B cell (primary cell): ENCODE results near the gene ZNF213. TPM values are rescaled to one million over a fixed set of nuclear protein-coding genes. Genes with fewer than 3 reads are reported as not detected.
A peak's percentile ranks its signal among the peaks of the same experiment; 100 is the strongest.

Experiments used
- ATAC-seq: fragments of 200-7000 bp; cut with Tn5 transposase; one replicate; pipeline ENCODE4 v1.10.0; 2021; ENCODE audit warnings: low read depth, mild to moderate bottlenecking, moderate number of reproducible peaks, moderate library complexity
- CTCF ChIA-PET: fragments of 350-600 bp; sonication (Branson Sonifier 250); formaldehyde crosslinking; loops from one replicate; lab custom pipeline; 2021; ENCODE audit warnings: antibody characterized with exemption, inconsistent platforms; lab: Charles Lee
- POLR2A ChIA-PET: fragments of 350-600 bp; sonication (Branson Sonifier 250); formaldehyde crosslinking; loops from one replicate; lab custom pipeline; 2021; ENCODE audit warnings: antibody characterized with exemption; lab: Charles Lee
- DNase-seq: peaks from one replicate; pipeline ENCODE4 v3.0.0; 2013
- H2AFZ ChIP-seq: 2 replicates; pipeline ENCODE4 v1.6.1; 2012; ENCODE audit warnings: mild to moderate bottlenecking, low read depth, low read length; ENCODE audit not compliant: insufficient read depth, poor library complexity, severe bottlenecking
- H3K27ac ChIP-seq, 2 donors: 1 replicate in 1 of 2; 2 replicates in 1 of 2; pipeline ENCODE4 v1.5.1; 2012 to 2013; ENCODE audit warnings: low read length in 2 of 2, mild to moderate bottlenecking in 2 of 2, moderate library complexity in 1 of 2
- H3K27me3 ChIP-seq, 4 experiments: fragments of 200-600 bp in 1 of 4; sonication (generic) in 1 of 4; replicated peaks in 1 of 4; 1 replicate in 2 of 4; 2 replicates in 2 of 4; pipeline versions ENCODE4 v1.6.1 to v1.7.0; 2013 to 2016; ENCODE audit warnings: low read length in 3 of 4, mild to moderate bottlenecking in 2 of 4, mixed read lengths in 1 of 4, moderate library complexity in 1 of 4; ENCODE audit not compliant: insufficient read depth in 4 of 4, control insufficient read depth in 3 of 4; ENCODE audit errors: control extremely low read depth in 1 of 4
- H3K36me3 ChIP-seq, 2 experiments: replicated peaks in 1 of 2; 1 replicate in 1 of 2; 2 replicates in 1 of 2; pipeline versions ENCODE4 v1.6.1 to v1.7.1; 2013; ENCODE audit warnings: low read length in 1 of 2; ENCODE audit not compliant: insufficient read depth in 2 of 2, control insufficient read depth in 1 of 2; ENCODE audit errors: control extremely low read depth in 1 of 2, extremely low read depth in 1 of 2
- H3K4me1 ChIP-seq, 2 donors: fragments of 200-600 bp in 1 of 2; sonication (generic) in 1 of 2; 1 replicate in 1 of 2; 2 replicates in 1 of 2; pipeline versions ENCODE4 v1.5.1 to v1.6.1; 2013 to 2017; ENCODE audit warnings: low read length in 2 of 2; ENCODE audit not compliant: control insufficient read depth in 2 of 2, insufficient read depth in 2 of 2
- H3K4me2 ChIP-seq: replicated peaks from 2 replicates; pipeline ENCODE3; 2012; ENCODE audit warnings: mild to moderate bottlenecking, low read depth, low read length; ENCODE audit not compliant: poor library complexity, severe bottlenecking
- H3K4me3 ChIP-seq, 5 experiments: fragments of 200-600 bp in 1 of 5; sonication (generic) in 1 of 5; 1 replicate in 3 of 5; 2 replicates in 2 of 5; pipeline versions ENCODE4 v1.5.1 to v1.7.0; 2011 to 2016; ENCODE audit warnings: low read length in 4 of 5, mild to moderate bottlenecking in 4 of 5, low read depth in 2 of 5, control low read depth in 1 of 5, moderate library complexity in 1 of 5; ENCODE audit not compliant: insufficient read depth in 1 of 5; ENCODE audit errors: control extremely low read depth in 1 of 5, extremely low read depth in 1 of 5
- H3K79me2 ChIP-seq: fragments of 200-600 bp; sonication (generic); one replicate; pipeline ENCODE4 v1.6.0; 2016; ENCODE audit warnings: low read length; ENCODE audit not compliant: control insufficient read depth, insufficient read depth
- H3K9ac ChIP-seq: fragments of 200-600 bp; sonication (generic); 2 replicates; pipeline ENCODE4 v1.6.1; 2017; ENCODE audit warnings: mild to moderate bottlenecking, low read length, moderate library complexity
- H3K9me3 ChIP-seq, 3 donors: one replicate each; pipeline versions ENCODE4 v1.6.1 to v1.7.1; 2013; ENCODE audit warnings: low read length in 2 of 3; ENCODE audit not compliant: control insufficient read depth in 2 of 3, insufficient read depth in 1 of 3; ENCODE audit errors: control extremely low read depth in 1 of 3
- H4K20me1 ChIP-seq: 2 replicates; pipeline ENCODE4 v1.6.0; 2012; ENCODE audit warnings: mild to moderate bottlenecking, low read length; ENCODE audit not compliant: insufficient read depth, control insufficient read depth, poor library complexity, severe bottlenecking
- H3K27ac Mint-ChIP-seq: one replicate; pipeline ENCODE4 v1.8.0; 2021; ENCODE audit warnings: mixed read lengths
- H3K27me3 Mint-ChIP-seq: one replicate; pipeline ENCODE4 v1.8.0; 2021; ENCODE audit warnings: mixed read lengths
- H3K4me1 Mint-ChIP-seq: one replicate; pipeline ENCODE4 v1.8.0; 2021; ENCODE audit warnings: mixed read lengths
- H3K4me3 Mint-ChIP-seq: one replicate; pipeline ENCODE4 v1.8.0; 2021; ENCODE audit warnings: mixed read lengths
- H3K9me3 Mint-ChIP-seq: one replicate; pipeline ENCODE4 v1.8.0; 2022; ENCODE audit warnings: mixed read lengths; ENCODE audit not compliant: insufficient read depth
- CTCF ChIP-seq: fragments of 200-600 bp; IDR thresholded peaks from one replicate; pipeline ENCODE4 v1.8.0; 2022; ENCODE audit warnings: antibody characterized with exemption, mild to moderate bottlenecking
- EZH2 ChIP-seq: IDR thresholded peaks from 2 replicates; pipeline ENCODE4 v1.6.1; 2012; ENCODE audit warnings: borderline replicate concordance, low read depth, mild to moderate bottlenecking, moderate library complexity, low read length; ENCODE audit not compliant: insufficient read depth, poor library complexity, severe bottlenecking
- WGBS: methylation state at CpG from one replicate; pipeline ENCODE4 v1.1.5; 2013; ENCODE audit warnings: missing lambda C conversion rate; ENCODE audit not compliant: insufficient coverage; 5-methylcytosine and 5-hydroxymethylcytosine counted together
- intact Hi-C: fragments of 100-400 bp; cut with micrococcal nuclease; formaldehyde crosslinking; loops from one replicate; pipeline ENCODE4 v1.10.0; 2022
- polyA plus RNA-seq: library from polyadenylated mRNA; depleted of rRNA; stranded (reverse); fragments of >200 nt; gene quantifications from 2 replicates; pipeline ENCODE4 v1.2.3, GENCODE V29; 2012
- total RNA-seq, 2 donors: library from RNA; stranded (reverse); fragments of 120-200 nt in 1 of 2; gene quantifications; 1 replicate in 1 of 2; 2 replicates in 1 of 2; pipeline versions ENCODE4 v1.2.3 to v1.2.4, GENCODE V29; 2013 to 2022

ZNF213 gene
- total and polyA plus RNA-seq, 2 donors (not counting 1 experiment from before 2014, with no cell fraction given), result 1.4 to 7.2 TPM

DNA sequence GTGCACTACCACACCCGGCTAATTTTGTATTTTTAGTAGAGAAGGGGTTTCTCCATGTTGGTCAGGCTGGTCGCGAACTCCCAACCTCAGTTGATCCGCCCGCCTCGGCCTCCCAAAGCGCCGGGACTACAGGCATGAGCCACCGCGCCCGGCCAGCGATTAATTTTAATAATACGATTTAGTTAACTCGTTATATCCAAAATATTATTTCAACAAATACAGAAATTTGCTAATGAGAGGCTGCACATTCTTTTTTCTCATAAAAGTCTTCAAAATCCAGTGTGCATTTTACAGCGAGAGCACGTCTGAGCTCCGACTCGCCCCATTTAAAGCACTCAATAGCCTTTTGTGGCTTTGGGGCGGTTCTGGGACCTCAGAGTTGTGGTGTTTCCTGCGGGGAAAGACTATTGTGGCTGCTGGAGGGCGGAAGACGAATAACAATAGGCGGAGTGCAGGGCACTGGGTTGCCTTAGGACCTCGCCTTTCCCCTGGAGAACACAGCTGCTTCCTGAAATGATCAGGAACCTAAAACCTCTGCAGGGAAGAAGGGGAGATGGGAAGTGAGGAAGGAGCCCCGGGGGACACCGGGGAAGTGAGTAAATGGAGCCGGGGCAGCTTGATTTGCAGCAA, 32.9 kb upstream of the ZNF213 start:
- intact Hi-C loops, result loop anchor here (2.0 kb wide), 2 partner anchors 43 to 57 kb away; no protein-coding TSS in a partner anchor
- Histone ChIP-seq H3K79me2 (no peaks in the 10 kb centered on the region), H3K4me3 (peak overlapping the region in 3 of 5 experiments; percentile 32 to 56 (median 47)), H2AFZ (peak overlapping the region; percentile 81), H3K27me3 (no peaks in the 10 kb centered on the region), H3K27ac (no peak overlapping the region), H3K9me3 (peaks cover 0 to 4% (median 0%) of the 10 kb centered on the region in 3 donors), H3K4me2 (peak overlapping the region; percentile 63), H3K9ac (peak overlapping the region; percentile 34), H3K4me1 (peaks cover 18 to 35% of the 10 kb centered on the region in 2 donors), H4K20me1 (no peaks in the 10 kb centered on the region), H3K36me3 (no peaks in the 10 kb centered on the region)
- peak; percentile 37 for DNase-seq
- Mint-ChIP-seq H3K27me3 (no peaks in the 10 kb centered on the region), H3K9me3 (no peaks in the 10 kb centered on the region), H3K4me3 (peak overlapping the region; percentile 89), H3K27ac (peak overlapping the region; percentile 56), H3K4me1 (peaks cover 27% of the 10 kb centered on the region)
- WGBS, result 30% methylated on average over 17 of the region's 27 CpGs
- no peak for ATAC-seq
- POLR2A ChIA-PET, result interaction anchor here (0.6 to 0.7 kb wide), 2 partner anchors 22 to 52 kb away, joined by 3 to 11 read pairs; no protein-coding TSS in a partner anchor
- no peak for TF ChIP-seq CTCF
- TF ChIP-seq EZH2, result no peak
- CTCF ChIA-PET, result interaction anchor here (0.7 to 12.2 kb wide), 5 partner anchors 21 to 54 kb away, joined by 3 to 238 read pairs (median 6); partner anchors contain the start of gene ZNF213
